Measurements from ENCODE around the gene SLC39A12.
A peak's percentile ranks its signal among the peaks of the same experiment; 100 is the strongest.

SLC39A12 gene

GRCh38 chr10:18021725-18022480 is 70.2 kb downstream of the SLC39A12 start:
- DNase-seq = no peak

GRCh38 chr10:18043148-18044006 is 91.7 kb downstream of the SLC39A12 start:
- DNase-seq = no peak
- in situ Hi-C loops (cut with MboI; ENCODE audit: low pct_unique_long_range_greater_than_20kb, low sequenced_read_pairs) = no loop called here

More at GRCh38 chr10:18021725-18022480, 70.2 kb downstream of the SLC39A12 start:
- in situ Hi-C loops (cut with MboI; ENCODE audit: low pct_unique_long_range_greater_than_20kb, low sequenced_read_pairs) = no loop called here

GRCh38 chr10:18044976-18045720 is 93.4 kb downstream of the SLC39A12 start:
- peak; percentile 78 for DNase-seq
- in situ Hi-C loops (cut with MboI; ENCODE audit: low pct_unique_long_range_greater_than_20kb, low sequenced_read_pairs) = no loop called here

GRCh38 chr10:18056583-18056982 is 104.9 kb downstream of the SLC39A12 start:
- no peak for DNase-seq
- in situ Hi-C loops (cut with MboI; ENCODE audit: low pct_unique_long_range_greater_than_20kb, low sequenced_read_pairs) = no loop called here

- DNase-seq = no peak
- in situ Hi-C loops (cut with MboI; ENCODE audit: low pct_unique_long_range_greater_than_20kb, low sequenced_read_pairs) = no loop called here
Observed at GRCh38 chr10:18059826-18060559, 108.3 kb downstream of the SLC39A12 start.

GRCh38 chr10:18066947-18067346 is 115.2 kb downstream of the SLC39A12 start:
- no peak for DNase-seq
- in situ Hi-C loops (cut with MboI; ENCODE audit: low pct_unique_long_range_greater_than_20kb, low sequenced_read_pairs) = no loop called here

- in situ Hi-C loops (cut with MboI; ENCODE audit: low pct_unique_long_range_greater_than_20kb, low sequenced_read_pairs) = no loop called here
- no peak for DNase-seq
Observed at GRCh38 chr10:18068401-18068800, 116.7 kb downstream of the SLC39A12 start.

GRCh38 chr10:18071591-18071990 is 119.9 kb downstream of the SLC39A12 start:
- in situ Hi-C loops (cut with MboI; ENCODE audit: low pct_unique_long_range_greater_than_20kb, low sequenced_read_pairs) = no loop called here
- no peak for DNase-seq

GRCh38 chr10:18073314-18073713 is 121.6 kb downstream of the SLC39A12 start:
- no peak for DNase-seq
- in situ Hi-C loops (cut with MboI; ENCODE audit: low pct_unique_long_range_greater_than_20kb, low sequenced_read_pairs) = no loop called here

- in situ Hi-C loops (cut with MboI; ENCODE audit: low pct_unique_long_range_greater_than_20kb, low sequenced_read_pairs) = no loop called here
- no peak for DNase-seq
Observed at GRCh38 chr10:18075881-18076280, 124.2 kb downstream of the SLC39A12 start.

GRCh38 chr10:18079665-18080295 is 128.1 kb downstream of the SLC39A12 start:
- in situ Hi-C loops (cut with MboI; ENCODE audit: low pct_unique_long_range_greater_than_20kb, low sequenced_read_pairs) = no loop called here
- no peak for DNase-seq

GRCh38 chr10:18082381-18082780 is 130.7 kb downstream of the SLC39A12 start:
- in situ Hi-C loops (cut with MboI; ENCODE audit: low pct_unique_long_range_greater_than_20kb, low sequenced_read_pairs) = no loop called here
- DNase-seq = no peak

- no peak for DNase-seq
- in situ Hi-C loops (cut with MboI; ENCODE audit: low pct_unique_long_range_greater_than_20kb, low sequenced_read_pairs) = no loop called here
Observed at GRCh38 chr10:18085855-18086254, 134.1 kb downstream of the SLC39A12 start.

GRCh38 chr10:18086746-18087145 is 135.0 kb downstream of the SLC39A12 start:
- in situ Hi-C loops (cut with MboI; ENCODE audit: low pct_unique_long_range_greater_than_20kb, low sequenced_read_pairs) = no loop called here
- no peak for DNase-seq

- no peak for DNase-seq
- in situ Hi-C loops (cut with MboI; ENCODE audit: low pct_unique_long_range_greater_than_20kb, low sequenced_read_pairs) = no loop called here
Observed at GRCh38 chr10:18087355-18087754, 135.6 kb downstream of the SLC39A12 start.
